DMS 273 treated with DMSO at 0.1 percent for 48 hours (cell line): ENCODE measurements around the gene KCNS1.

Experiments used
- DNase-seq: peaks from one replicate; lab custom pipeline; 2025; lab: John Stamatoyannopoulos, UW

Gene KCNS1

DNA sequence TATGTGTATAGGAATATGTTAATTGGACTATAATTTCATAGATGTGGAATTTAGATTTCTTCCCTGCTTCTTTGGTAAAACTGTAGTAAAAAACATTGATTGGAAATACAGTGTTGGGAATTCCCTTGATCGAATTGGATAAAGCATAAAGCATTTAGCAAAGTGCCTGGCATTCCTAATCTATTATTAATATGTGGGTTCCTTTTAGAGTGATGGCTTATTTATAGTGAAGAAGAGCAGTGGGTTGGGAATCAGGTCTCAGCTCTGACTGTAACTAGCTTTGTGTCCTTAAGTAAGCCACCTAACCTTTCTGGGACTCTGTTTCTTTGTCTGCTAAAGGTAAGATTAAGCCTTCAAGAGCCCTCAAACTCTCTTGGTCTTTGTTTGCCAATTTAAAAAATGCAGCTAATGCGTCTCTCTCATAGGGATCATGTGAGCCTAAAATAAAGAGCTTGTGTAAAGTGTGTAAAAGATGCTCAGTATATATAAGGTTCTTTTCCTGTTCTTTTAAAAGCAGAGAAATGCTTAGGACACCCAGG is 53.3 kb downstream of the KCNS1 start:
- no peak for DNase-seq

DNA sequence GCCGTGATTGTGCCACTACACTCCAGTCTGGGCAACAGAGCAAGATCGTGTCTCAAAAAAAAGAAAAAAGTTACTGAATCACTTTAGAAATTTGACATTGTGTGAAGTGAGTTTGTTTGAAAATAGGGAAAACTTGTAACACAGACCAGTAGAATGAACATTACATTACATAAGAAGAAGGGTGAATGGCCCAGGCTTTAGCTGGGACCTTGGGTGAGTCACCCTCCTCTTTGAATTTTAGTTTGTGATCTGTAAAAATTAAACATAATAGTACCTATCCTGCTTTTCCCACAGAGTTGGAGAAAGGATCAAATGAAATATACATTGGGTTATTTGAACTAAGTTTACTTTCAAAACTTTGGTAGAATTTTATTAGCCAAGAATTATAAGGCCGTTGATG is 56.3 kb downstream of the KCNS1 start:
- DNase-seq: no peak

DNA sequence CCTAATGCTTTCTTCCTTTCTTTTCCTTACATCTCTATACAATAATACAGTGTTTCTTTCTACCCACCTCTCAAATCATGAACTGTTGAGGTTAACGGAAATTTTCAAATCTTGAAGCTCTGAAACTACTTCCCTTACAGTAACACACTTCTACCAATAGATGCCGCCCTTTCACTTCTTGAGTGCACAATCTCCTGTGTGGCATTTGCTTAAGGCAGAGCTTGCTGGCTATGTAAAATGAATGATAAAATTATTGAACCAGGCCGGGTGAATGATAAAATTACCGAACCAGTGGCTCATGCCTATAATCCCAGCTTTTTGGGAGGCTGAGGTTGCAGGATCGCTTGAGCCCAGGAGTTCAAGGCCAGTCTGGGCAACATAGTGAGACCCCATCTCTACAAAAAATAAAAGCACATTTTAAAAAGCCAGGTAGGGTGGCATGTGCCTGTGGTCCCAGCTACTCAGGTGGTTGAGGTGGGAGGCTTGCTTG is 56.8 kb downstream of the KCNS1 start:
- peak; percentile 24 for DNase-seq

DNA sequence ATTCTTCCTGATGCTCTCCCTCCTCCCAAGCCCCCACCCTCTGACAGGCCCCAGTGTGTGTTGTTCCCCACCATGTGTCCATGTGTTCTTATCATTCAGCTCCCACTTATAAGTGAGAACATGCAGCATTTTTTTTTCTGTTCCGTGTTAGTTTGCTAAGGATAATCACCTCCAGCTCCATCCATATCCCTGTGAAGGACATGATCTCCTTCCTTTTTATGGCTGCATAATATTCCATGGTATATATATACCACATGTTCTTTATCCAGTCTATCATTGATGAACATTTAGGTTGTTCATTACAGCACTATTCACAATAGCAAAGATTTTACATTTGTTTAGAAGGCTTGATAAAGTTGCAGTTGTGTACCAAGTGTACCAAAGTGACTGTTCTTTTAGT is 57.9 kb downstream of the KCNS1 start:
- no peak for DNase-seq
